SK-N-SH (cell line): Measurements from ENCODE around the gene PRR22. TPM values are rescaled to one million over a fixed set of nuclear protein-coding genes. Genes with fewer than 3 reads are reported as not detected.
A peak's percentile ranks its signal among the peaks of the same experiment; 100 is the strongest.

Experiments used
- CTCF ChIA-PET: fragments of 300-600, 350-600 bp; formaldehyde crosslinking; extraction: SDS; loops from one replicate; lab custom pipeline; 2021; lab: Yijun Ruan, JAX
- POLR2A ChIA-PET: fragments of 350-600 bp; sonication (Branson Sonifier 250); formaldehyde crosslinking; extraction: SDS; loops from one replicate; lab custom pipeline; 2020; ENCODE audit warnings: antibody characterized with exemption, inconsistent platforms; lab: Yijun Ruan, JAX
- DNase-seq: peaks from one replicate; pipeline ENCODE4 v3.0.0; 2012
- H2AFZ ChIP-seq: fragments of 200-600 bp; sonication (generic); 2 replicates; pipeline ENCODE4 v1.8.1; 2016; ENCODE audit warnings: antibody characterized with exemption, mild to moderate bottlenecking, low read depth
- H3F3A ChIP-seq: fragments of 200-600 bp; sonication (generic); replicated peaks from 2 replicates; pipeline ENCODE3; 2016; ENCODE audit warnings: antibody characterized with exemption, mild to moderate bottlenecking; ENCODE audit not compliant: insufficient read depth
- H3K27ac ChIP-seq, 2 experiments: fragments of 200-500 bp in 1 of 2; fragments of 200-600 bp in 1 of 2; sonication (Bioruptor generic) in 1 of 2; sonication (generic), shearing (Covaris generic) in 1 of 2; 2 replicates each; pipeline versions ENCODE4 v1.5.1 to v1.6.1; 2014 to 2016; ENCODE audit warnings: low read depth in 2 of 2, inconsistent platforms in 1 of 2, low read length in 1 of 2, mild to moderate bottlenecking in 1 of 2, mixed read lengths in 1 of 2
- H3K27me3 ChIP-seq: fragments of 200-600 bp; sonication (generic), shearing (Covaris generic); 2 replicates; pipeline ENCODE4 v1.6.1; 2016; ENCODE audit warnings: mixed run types; ENCODE audit not compliant: insufficient read depth
- H3K36me3 ChIP-seq, 2 experiments: fragments of 200-500 bp in 1 of 2; fragments of 200-600 bp in 1 of 2; sonication (Bioruptor generic) in 1 of 2; sonication (generic) in 1 of 2; replicated peaks in 1 of 2; 2 replicates each; pipeline versions ENCODE3 to v1.5.1; 2014 to 2016; ENCODE audit warnings: low read length in 1 of 2, mild to moderate bottlenecking in 1 of 2; ENCODE audit not compliant: insufficient read depth in 2 of 2, control insufficient read depth in 1 of 2
- H3K4me1 ChIP-seq, 2 experiments: fragments of 200-500 bp in 1 of 2; fragments of 200-600 bp in 1 of 2; sonication (Bioruptor generic) in 1 of 2; sonication (generic), shearing (Covaris generic) in 1 of 2; 2 replicates each; pipeline versions ENCODE4 v1.5.1 to v1.6.1; 2014 to 2016; ENCODE audit warnings: low read depth in 1 of 2, low read length in 1 of 2, mixed run types in 1 of 2; ENCODE audit not compliant: insufficient read depth in 2 of 2, control insufficient read depth in 1 of 2
- H3K4me2 ChIP-seq: fragments of 200-600 bp; sonication (generic), shearing (Covaris generic); 2 replicates; pipeline ENCODE4 v1.6.1; 2017; ENCODE audit warnings: mixed run types
- H3K4me3 ChIP-seq, 2 experiments: fragments of 200-500 bp in 1 of 2; fragments of 200-600 bp in 1 of 2; sonication (Bioruptor generic) in 1 of 2; sonication (generic), shearing (Covaris generic) in 1 of 2; 2 replicates each; pipeline versions ENCODE4 v1.5.1 to v1.8.1; 2014 to 2016; ENCODE audit warnings: low read depth in 2 of 2, inconsistent platforms in 1 of 2, low read length in 1 of 2, mild to moderate bottlenecking in 1 of 2, mixed read lengths in 1 of 2, moderate library complexity in 1 of 2
- H3K79me2 ChIP-seq: fragments of 200-600 bp; sonication (generic); 2 replicates; pipeline ENCODE4 v1.8.1; 2017; ENCODE audit warnings: mild to moderate bottlenecking; ENCODE audit not compliant: insufficient read depth
- H3K9ac ChIP-seq: fragments of 200-600 bp; sonication (generic); 2 replicates; pipeline ENCODE4 v1.6.1; 2017; ENCODE audit warnings: mixed run types
- H3K9me2 ChIP-seq: fragments of 200-600 bp; sonication (generic); 2 replicates; pipeline ENCODE4 v1.6.1; 2017; ENCODE audit warnings: mixed run types
- H3K9me3 ChIP-seq: fragments of 200-600 bp; sonication (generic); 2 replicates; pipeline ENCODE4 v1.6.1; 2017; ENCODE audit warnings: mixed run types, mild to moderate bottlenecking, moderate library complexity
- H4K20me1 ChIP-seq: fragments of 200-600 bp; sonication (generic); 2 replicates; pipeline ENCODE4 v1.6.1; 2017; ENCODE audit warnings: mild to moderate bottlenecking, mixed run types; ENCODE audit not compliant: insufficient read depth
- ELF1 ChIP-seq: IDR thresholded peaks from 2 replicates; pipeline ENCODE4 v1.4.0; 2012
- EP300 ChIP-seq, 2 experiments: IDR thresholded peaks; 2 replicates each; pipeline versions ENCODE4 v1.4.0 to v1.6.1; 2012; ENCODE audit warnings: borderline replicate concordance in 1 of 2, low read depth in 1 of 2, low read length in 1 of 2
- EZH2phosphoT487 ChIP-seq: fragments of 200-600 bp; sonication (generic); IDR thresholded peaks from 2 replicates; pipeline ENCODE4 v1.6.1; 2017; ENCODE audit warnings: low read depth, mixed run types, mild to moderate bottlenecking, antibody characterized with exemption, moderate library complexity, borderline replicate concordance
- FOSL2 ChIP-seq: IDR thresholded peaks from 2 replicates; pipeline ENCODE4 v1.4.0; 2012; ENCODE audit warnings: low read depth, mild to moderate bottlenecking, moderate library complexity, borderline replicate concordance
- FOXJ3 ChIP-seq: sonication (generic); formaldehyde crosslinking; IDR thresholded peaks from 2 replicates; pipeline ENCODE4 v1.5.1; 2020; ENCODE audit warnings: mild to moderate bottlenecking, missing genetic modification reagents
- FOXM1 ChIP-seq: IDR thresholded peaks from 2 replicates; pipeline ENCODE4 v1.4.0; 2012; ENCODE audit warnings: low read depth, mild to moderate bottlenecking
- MEF2A ChIP-seq: IDR thresholded peaks from 2 replicates; pipeline ENCODE4 v1.4.0; 2012; ENCODE audit warnings: low read depth, borderline replicate concordance
- MXI1 ChIP-seq: IDR thresholded peaks from 2 replicates; pipeline ENCODE4 v1.6.1; 2012; ENCODE audit warnings: mild to moderate bottlenecking, low read depth, low read length, improper control_type of control experiment
- NRF1 ChIP-seq: IDR thresholded peaks from 2 replicates; pipeline ENCODE4 v1.6.1; 2012; ENCODE audit warnings: low read depth, mild to moderate bottlenecking, low read length
- POLR2AphosphoS5 ChIP-seq: IDR thresholded peaks from 2 replicates; pipeline ENCODE4 v1.6.1; 2012; ENCODE audit warnings: low read depth, low read length
- RAD21 ChIP-seq: IDR thresholded peaks from 2 replicates; pipeline ENCODE4 v1.6.1; 2012; ENCODE audit warnings: mild to moderate bottlenecking, low read length
- RCOR1 ChIP-seq: fragments of 150-350 bp; IDR thresholded peaks from 2 replicates; pipeline ENCODE4 v1.6.1; 2017; ENCODE audit warnings: antibody characterized with exemption, low read length
- RFX5 ChIP-seq: IDR thresholded peaks from 2 replicates; pipeline ENCODE4 v1.6.1; 2012; ENCODE audit warnings: mild to moderate bottlenecking, improper control_type of control experiment, low read length
- RXRA ChIP-seq: IDR thresholded peaks from 2 replicates; pipeline ENCODE4 v1.4.0; 2012; ENCODE audit warnings: low read depth, mild to moderate bottlenecking, borderline replicate concordance
- SIN3A ChIP-seq: IDR thresholded peaks from 2 replicates; pipeline ENCODE4 v1.6.1; 2012; ENCODE audit warnings: low read depth, mild to moderate bottlenecking, low read length, moderate library complexity, borderline replicate concordance
- SMC3 ChIP-seq: IDR thresholded peaks from 2 replicates; pipeline ENCODE4 v1.6.1; 2012; ENCODE audit warnings: low read depth, low read length, improper control_type of control experiment
- TAF1 ChIP-seq: IDR thresholded peaks from 2 replicates; pipeline ENCODE4 v1.6.1; 2012; ENCODE audit warnings: low read depth, mild to moderate bottlenecking, low read length, moderate library complexity, borderline replicate concordance
- TEAD4 ChIP-seq: IDR thresholded peaks from 2 replicates; pipeline ENCODE4 v1.4.0; 2012; ENCODE audit warnings: mild to moderate bottlenecking, borderline replicate concordance; ENCODE audit not compliant: insufficient read depth
- YY1 ChIP-seq: IDR thresholded peaks from 2 replicates; pipeline ENCODE4 v1.4.0; 2012; ENCODE audit warnings: low read depth, mild to moderate bottlenecking
- WGBS: methylation state at CpG from one replicate; pipeline ENCODE4 v1.1.6; 2017; ENCODE audit warnings: low lambda C conversion rate; 5-methylcytosine and 5-hydroxymethylcytosine counted together
- polyA plus RNA-seq, 3 experiments: library from polyadenylated mRNA; depleted of rRNA; stranded (reverse); fragments of >200 nt; gene quantifications; 2 replicates each; pipeline ENCODE4 v1.2.3, GENCODE V29; 2012
- TF ChIP-seq, protein P1 (sequence below): fragments of 150-350 bp; IDR thresholded peaks from 2 replicates; pipeline ENCODE4 v1.6.1; 2017; ENCODE audit warnings: antibody characterized with exemption, low read length, low read depth, borderline replicate concordance
- TF ChIP-seq, protein P2 (sequence below): IDR thresholded peaks from 2 replicates; pipeline ENCODE4 v1.4.0; 2012; ENCODE audit warnings: low read depth, borderline replicate concordance
- TF ChIP-seq, protein P3 (sequence below): IDR thresholded peaks from 2 replicates; pipeline ENCODE4 v1.4.0; 2012; ENCODE audit warnings: low read depth
- TF ChIP-seq, protein P4 (sequence below): IDR thresholded peaks from 2 replicates; pipeline ENCODE4 v1.6.1; 2012; ENCODE audit warnings: mild to moderate bottlenecking, low read depth, low read length, moderate library complexity
- TF ChIP-seq, protein P5 (sequence below): IDR thresholded peaks from 2 replicates; pipeline ENCODE4; 2012

Gene PRR22
- polyA plus RNA-seq, 1 of the 3 experiments (the other 2 are of a cell fraction), result 0.82 TPM

DNA sequence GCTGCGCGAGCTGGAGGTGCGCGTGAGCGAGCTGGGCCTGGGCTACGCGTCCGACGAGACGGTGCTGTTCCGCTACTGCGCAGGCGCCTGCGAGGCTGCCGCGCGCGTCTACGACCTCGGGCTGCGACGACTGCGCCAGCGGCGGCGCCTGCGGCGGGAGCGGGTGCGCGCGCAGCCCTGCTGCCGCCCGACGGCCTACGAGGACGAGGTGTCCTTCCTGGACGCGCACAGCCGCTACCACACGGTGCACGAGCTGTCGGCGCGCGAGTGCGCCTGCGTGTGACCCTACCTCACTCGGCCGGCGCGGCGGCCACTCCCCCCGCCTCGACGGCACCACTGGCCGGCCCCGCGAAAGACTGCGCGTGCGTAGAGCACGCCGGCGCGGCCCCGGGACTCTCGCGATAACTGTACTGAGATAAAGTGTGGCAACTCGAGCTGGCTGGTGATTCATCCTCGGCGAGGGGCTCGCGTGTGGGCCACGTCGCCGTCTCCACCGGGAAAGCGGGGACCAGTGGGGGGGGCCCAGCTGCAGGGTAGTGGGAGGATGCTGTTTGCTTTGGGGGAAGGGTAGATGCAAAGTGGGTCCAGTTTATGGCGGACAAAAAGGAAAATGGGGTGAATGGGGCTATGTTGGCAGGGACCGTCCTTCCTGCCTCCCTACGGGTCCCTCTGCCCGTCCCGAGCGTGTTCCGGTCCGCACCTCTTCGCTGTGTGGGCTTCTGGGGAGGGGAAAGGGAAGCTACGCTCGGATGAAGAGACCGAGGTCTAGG lies 43.5 kb upstream of the PRR22 start:
- 2% methylated on average over 41 of the region's 91 CpGs for WGBS
- no peaks in the 10 kb centered on the region for H3K9me3 ChIP-seq
- peak overlapping the region; percentile 63 to 67 for H3K4me3 ChIP-seq
- POLR2A ChIA-PET, result interaction anchor here (0.7 to 2.8 kb wide), 24 partner anchors 13 to 910 kb away, joined by 3 to 15 read pairs (median 4); partner anchors contain the start of genes GPR108, NDUFA11, NRTN and RANBP3
- peaks cover 0 to 28% of the 10 kb centered on the region in 2 experiments; a peak in 1 of 4 replicates for H3K4me1 ChIP-seq
- H3K9ac ChIP-seq, result peak overlapping the region; percentile 70
- H3K27ac ChIP-seq, result peak overlapping the region; percentile 64 to 96
- no peaks in the 10 kb centered on the region for H3K27me3 ChIP-seq
- no peaks in the 10 kb centered on the region for H3K36me3 ChIP-seq
- DNase-seq, result peak; percentile 100
- CTCF ChIA-PET, result interaction anchor here (0.7 to 3.6 kb wide), 13 partner anchors 12 to 195 kb away, joined by 3 to 31 read pairs (median 6); partner anchors contain the start of genes FUT6, NDUFA11 and NRTN
- no peaks in the 10 kb centered on the region for H3F3A ChIP-seq
- no peaks in the 10 kb centered on the region for H3K79me2 ChIP-seq
- no peaks in the 10 kb centered on the region for H3K9me2 ChIP-seq
- H2AFZ ChIP-seq, result peak overlapping the region; percentile 85
- H4K20me1 ChIP-seq, result no peaks in the 10 kb centered on the region
- H3K4me2 ChIP-seq, result peak overlapping the region; percentile 94
- TF ChIP-seq, protein P1, sequence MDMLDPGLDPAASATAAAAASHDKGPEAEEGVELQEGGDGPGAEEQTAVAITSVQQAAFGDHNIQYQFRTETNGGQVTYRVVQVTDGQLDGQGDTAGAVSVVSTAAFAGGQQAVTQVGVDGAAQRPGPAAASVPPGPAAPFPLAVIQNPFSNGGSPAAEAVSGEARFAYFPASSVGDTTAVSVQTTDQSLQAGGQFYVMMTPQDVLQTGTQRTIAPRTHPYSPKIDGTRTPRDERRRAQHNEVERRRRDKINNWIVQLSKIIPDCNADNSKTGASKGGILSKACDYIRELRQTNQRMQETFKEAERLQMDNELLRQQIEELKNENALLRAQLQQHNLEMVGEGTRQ, result no peak
- TF ChIP-seq RCOR1, result no peak
- TF ChIP-seq SIN3A, result peak; percentile 75; the same call in 1 of the 2 replicates
- TF ChIP-seq YY1, result 0 out of 2 replicates have a peak, but pooled peaks have one; percentile 40
- no peak for TF ChIP-seq TEAD4
- 0 out of 2 replicates have a peak, but pooled peaks have one; percentile 32 for TF ChIP-seq FOXJ3 (CRISPR knock-in tag)
- TF ChIP-seq, protein P2, sequence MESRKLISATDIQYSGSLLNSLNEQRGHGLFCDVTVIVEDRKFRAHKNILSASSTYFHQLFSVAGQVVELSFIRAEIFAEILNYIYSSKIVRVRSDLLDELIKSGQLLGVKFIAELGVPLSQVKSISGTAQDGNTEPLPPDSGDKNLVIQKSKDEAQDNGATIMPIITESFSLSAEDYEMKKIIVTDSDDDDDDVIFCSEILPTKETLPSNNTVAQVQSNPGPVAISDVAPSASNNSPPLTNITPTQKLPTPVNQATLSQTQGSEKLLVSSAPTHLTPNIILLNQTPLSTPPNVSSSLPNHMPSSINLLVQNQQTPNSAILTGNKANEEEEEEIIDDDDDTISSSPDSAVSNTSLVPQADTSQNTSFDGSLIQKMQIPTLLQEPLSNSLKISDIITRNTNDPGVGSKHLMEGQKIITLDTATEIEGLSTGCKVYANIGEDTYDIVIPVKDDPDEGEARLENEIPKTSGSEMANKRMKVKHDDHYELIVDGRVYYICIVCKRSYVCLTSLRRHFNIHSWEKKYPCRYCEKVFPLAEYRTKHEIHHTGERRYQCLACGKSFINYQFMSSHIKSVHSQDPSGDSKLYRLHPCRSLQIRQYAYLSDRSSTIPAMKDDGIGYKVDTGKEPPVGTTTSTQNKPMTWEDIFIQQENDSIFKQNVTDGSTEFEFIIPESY, result peak; percentile 98
- TF ChIP-seq POLR2AphosphoS5, result peak; percentile 98
- peak; percentile 86; the same call in 1 of the 2 replicates for TF ChIP-seq FOSL2
- no peak for TF ChIP-seq EP300 (IDR thresholded peaks at IDR 0.05; ENCODE audit: borderline replicate concordance in 1 of 2, low read depth in 1 of 2, low read length in 1 of 2)
- TF ChIP-seq, protein P3, sequence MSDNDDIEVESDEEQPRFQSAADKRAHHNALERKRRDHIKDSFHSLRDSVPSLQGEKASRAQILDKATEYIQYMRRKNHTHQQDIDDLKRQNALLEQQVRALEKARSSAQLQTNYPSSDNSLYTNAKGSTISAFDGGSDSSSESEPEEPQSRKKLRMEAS, result peak; percentile 89
- no peak for TF ChIP-seq RXRA
- 0 out of 2 replicates have a peak, but pooled peaks have one; percentile 8 for TF ChIP-seq MXI1
- TF ChIP-seq EZH2phosphoT487, result no peak
- TF ChIP-seq, protein P4, sequence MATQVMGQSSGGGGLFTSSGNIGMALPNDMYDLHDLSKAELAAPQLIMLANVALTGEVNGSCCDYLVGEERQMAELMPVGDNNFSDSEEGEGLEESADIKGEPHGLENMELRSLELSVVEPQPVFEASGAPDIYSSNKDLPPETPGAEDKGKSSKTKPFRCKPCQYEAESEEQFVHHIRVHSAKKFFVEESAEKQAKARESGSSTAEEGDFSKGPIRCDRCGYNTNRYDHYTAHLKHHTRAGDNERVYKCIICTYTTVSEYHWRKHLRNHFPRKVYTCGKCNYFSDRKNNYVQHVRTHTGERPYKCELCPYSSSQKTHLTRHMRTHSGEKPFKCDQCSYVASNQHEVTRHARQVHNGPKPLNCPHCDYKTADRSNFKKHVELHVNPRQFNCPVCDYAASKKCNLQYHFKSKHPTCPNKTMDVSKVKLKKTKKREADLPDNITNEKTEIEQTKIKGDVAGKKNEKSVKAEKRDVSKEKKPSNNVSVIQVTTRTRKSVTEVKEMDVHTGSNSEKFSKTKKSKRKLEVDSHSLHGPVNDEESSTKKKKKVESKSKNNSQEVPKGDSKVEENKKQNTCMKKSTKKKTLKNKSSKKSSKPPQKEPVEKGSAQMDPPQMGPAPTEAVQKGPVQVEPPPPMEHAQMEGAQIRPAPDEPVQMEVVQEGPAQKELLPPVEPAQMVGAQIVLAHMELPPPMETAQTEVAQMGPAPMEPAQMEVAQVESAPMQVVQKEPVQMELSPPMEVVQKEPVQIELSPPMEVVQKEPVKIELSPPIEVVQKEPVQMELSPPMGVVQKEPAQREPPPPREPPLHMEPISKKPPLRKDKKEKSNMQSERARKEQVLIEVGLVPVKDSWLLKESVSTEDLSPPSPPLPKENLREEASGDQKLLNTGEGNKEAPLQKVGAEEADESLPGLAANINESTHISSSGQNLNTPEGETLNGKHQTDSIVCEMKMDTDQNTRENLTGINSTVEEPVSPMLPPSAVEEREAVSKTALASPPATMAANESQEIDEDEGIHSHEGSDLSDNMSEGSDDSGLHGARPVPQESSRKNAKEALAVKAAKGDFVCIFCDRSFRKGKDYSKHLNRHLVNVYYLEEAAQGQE, result 0 out of 2 replicates have a peak, but pooled peaks have one; percentile 20
- peak; percentile 73 for TF ChIP-seq TAF1
- TF ChIP-seq NRF1, result peak; percentile 73
- TF ChIP-seq RAD21, result no peak
- TF ChIP-seq SMC3, result no peak
- TF ChIP-seq FOXM1, result no peak
- TF ChIP-seq MEF2A, result no peak
- TF ChIP-seq RFX5, result no peak
- TF ChIP-seq, protein P5, sequence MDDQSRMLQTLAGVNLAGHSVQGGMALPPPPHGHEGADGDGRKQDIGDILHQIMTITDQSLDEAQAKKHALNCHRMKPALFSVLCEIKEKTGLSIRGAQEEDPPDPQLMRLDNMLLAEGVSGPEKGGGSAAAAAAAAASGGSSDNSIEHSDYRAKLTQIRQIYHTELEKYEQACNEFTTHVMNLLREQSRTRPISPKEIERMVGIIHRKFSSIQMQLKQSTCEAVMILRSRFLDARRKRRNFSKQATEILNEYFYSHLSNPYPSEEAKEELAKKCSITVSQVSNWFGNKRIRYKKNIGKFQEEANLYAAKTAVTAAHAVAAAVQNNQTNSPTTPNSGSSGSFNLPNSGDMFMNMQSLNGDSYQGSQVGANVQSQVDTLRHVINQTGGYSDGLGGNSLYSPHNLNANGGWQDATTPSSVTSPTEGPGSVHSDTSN, result no peak
- TF ChIP-seq ELF1, result no peak
